ENCODE measurements around the gene LHX4. TPM values are rescaled to one million over a fixed set of nuclear protein-coding genes. Genes with fewer than 3 reads are reported as not detected.

Gene LHX4
- total RNA-seq, 1 donor from 2014 or later, result 0.96 TPM

DNA sequence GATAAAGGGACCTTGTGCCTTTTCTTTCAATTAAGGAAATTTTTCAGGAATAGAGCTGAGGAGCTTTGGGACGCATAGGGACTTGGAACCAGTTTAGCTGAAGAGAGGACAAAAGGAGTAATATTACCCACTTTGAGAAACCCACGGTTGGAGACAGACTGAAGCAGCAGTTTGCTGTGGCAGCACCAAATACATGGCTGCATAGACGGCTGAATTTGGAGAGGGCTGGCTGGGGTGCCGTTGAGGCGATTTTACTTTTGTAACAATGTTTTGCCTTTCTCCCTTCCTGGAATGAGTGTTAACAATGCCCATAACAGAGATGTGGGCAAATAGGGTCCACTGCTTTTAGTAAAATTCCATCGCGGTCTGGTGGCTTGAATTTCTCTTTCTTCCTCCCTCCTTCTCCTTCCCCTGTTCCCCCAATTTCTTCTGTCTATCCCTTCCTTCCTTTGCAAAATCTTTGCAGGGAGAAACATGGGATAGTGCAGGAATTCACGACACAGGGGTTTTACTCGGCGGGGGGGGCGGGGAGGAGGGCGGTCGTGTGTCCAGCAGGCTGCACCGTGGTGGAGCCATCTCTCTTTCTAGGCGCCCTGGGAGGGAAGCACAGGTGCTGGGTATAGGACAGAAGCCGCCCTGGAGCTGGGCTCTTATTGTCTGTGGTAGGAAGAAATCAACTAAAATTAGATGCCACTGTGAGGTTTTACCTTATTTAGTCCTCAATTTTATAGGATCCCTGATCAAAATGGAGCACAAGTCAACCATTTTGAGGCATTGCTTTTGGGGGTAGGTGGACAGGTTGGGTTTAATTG, 6.8 kb downstream of the LHX4 start:
- no peak for DNase-seq (ENCODE audit: low read depth, low spot score)
- Mint-ChIP-seq H3K4me1 (peaks cover 12% of the 10 kb centered on the region), H3K9me3 (no peaks in the 10 kb centered on the region), H3K36me3 (ENCODE audit: low read depth) (no peaks in the 10 kb centered on the region), H3K4me3 (peak overlapping the region; percentile 44), H3K27ac (ENCODE audit: unreplicated experiment) (no peak overlapping the region), H3K27me3 (ENCODE audit: low read depth) (peaks cover 100% of the 10 kb centered on the region)
- TF ChIP-seq, protein P1, sequence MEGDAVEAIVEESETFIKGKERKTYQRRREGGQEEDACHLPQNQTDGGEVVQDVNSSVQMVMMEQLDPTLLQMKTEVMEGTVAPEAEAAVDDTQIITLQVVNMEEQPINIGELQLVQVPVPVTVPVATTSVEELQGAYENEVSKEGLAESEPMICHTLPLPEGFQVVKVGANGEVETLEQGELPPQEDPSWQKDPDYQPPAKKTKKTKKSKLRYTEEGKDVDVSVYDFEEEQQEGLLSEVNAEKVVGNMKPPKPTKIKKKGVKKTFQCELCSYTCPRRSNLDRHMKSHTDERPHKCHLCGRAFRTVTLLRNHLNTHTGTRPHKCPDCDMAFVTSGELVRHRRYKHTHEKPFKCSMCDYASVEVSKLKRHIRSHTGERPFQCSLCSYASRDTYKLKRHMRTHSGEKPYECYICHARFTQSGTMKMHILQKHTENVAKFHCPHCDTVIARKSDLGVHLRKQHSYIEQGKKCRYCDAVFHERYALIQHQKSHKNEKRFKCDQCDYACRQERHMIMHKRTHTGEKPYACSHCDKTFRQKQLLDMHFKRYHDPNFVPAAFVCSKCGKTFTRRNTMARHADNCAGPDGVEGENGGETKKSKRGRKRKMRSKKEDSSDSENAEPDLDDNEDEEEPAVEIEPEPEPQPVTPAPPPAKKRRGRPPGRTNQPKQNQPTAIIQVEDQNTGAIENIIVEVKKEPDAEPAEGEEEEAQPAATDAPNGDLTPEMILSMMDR (conservative IDR thresholded peaks at IDR 0.05), result no peak

DNA sequence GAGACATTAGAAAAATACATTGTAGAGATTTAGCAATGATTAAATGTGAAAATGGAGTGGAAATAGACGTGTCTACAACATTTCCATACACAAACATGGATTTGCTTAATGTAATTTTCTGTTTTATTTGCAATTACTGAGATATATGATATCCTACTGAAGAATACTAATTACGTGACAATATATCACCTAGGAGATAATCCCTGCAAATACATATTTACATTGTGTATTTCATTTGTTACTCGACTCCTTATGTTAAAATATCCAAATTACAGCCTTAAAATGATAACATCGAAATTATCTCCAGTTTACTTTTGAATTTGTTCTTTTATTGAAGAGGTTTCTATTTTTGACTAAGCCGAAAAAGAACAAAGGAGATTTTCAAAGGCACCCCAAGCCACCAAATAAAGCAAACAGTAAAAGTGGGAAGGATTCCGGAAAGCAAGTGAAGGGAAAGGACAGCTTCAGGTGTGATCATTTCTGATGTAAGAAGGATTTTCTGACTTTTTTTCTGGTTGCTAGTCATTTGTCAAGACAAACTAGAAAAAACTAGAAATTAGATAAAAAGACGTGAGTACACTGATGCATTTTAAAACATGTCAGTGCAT, 7.9 kb downstream of the LHX4 start:
- Mint-ChIP-seq H3K27me3 (ENCODE audit: low read depth) (peaks cover 100% of the 10 kb centered on the region), H3K27ac (ENCODE audit: unreplicated experiment) (no peak overlapping the region), H3K36me3 (ENCODE audit: low read depth) (no peaks in the 10 kb centered on the region), H3K9me3 (no peaks in the 10 kb centered on the region), H3K4me1 (peaks cover 9% of the 10 kb centered on the region), H3K4me3 (no peak overlapping the region)
- DNase-seq (ENCODE audit: low read depth, low spot score), result no peak
- TF ChIP-seq, protein P1 (conservative IDR thresholded peaks at IDR 0.05), result no peak

DNA sequence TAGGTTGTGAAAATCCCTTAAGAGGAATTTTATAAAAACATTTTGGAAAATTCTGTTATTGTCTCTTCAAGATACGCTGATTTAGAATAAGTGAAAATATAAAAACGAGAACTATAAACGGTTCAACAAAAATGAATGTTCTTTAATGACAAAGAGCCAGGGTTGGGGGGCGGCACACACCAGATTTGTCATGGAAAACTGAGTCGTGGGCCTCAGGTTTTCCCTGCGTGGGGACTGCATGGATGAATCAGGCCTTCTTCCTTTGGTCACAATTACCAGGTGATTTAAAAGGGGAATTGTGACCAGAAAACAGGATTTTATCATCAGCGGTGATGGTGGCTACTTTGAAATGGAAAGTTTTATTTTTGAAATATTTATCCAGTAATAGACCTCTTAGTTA, 8.6 kb downstream of the LHX4 start:
- H3K9me3 Mint-ChIP-seq, result no peaks in the 10 kb centered on the region
- H3K36me3 Mint-ChIP-seq (ENCODE audit: low read depth), result no peaks in the 10 kb centered on the region
- no peak overlapping the region for H3K27ac Mint-ChIP-seq (ENCODE audit: unreplicated experiment)
- H3K4me3 Mint-ChIP-seq, result no peak overlapping the region
- peaks cover 99% of the 10 kb centered on the region for H3K27me3 Mint-ChIP-seq (ENCODE audit: low read depth)
- peaks cover 9% of the 10 kb centered on the region for H3K4me1 Mint-ChIP-seq
- TF ChIP-seq, protein P1 (conservative IDR thresholded peaks at IDR 0.05), result no peak
- no peak for DNase-seq (ENCODE audit: low read depth, low spot score)

DNA sequence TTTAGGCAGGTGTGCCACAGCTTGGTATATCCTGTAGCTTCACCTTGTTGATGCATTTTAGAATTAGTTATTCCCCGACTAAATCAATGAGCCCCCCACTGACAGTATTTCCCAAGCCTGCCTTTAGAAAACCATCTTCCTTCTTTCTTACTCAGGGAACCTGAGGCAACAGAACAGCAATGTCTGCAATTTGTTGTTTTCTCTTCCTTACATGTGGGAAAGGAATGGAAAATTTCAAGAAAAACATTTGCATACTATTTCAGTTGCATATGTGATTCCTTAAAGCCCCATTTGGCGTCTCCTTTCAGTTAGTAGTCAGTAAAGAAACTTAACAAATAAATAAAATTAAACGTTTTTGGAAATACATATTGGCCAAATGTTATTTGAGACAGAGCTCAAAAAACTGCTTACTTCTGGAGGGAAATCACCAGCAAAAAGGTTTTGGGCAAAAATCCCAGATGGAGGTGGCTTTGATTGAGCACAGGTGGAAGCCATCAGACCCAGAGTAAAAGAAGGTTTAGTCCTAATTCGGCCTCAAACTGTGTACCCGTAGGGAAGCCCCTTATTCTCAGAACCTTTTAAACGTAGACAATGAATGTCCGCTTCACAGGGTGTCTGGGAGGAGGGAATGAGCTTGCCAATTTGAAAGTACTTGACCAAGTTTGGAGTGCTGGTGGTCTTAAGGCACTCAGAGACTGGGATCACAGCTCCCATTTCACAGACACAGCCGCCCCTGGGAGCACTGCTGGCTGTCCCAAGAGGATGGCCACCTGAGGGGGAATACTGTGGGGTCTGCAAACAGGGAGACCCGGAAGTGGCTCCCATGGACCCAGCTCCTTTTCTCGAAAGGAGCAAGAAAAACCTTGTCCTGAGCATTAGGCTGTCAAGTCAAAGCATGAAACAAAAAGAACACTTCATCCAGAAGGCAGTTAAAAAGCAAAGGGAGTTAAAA, 9.4 kb downstream of the LHX4 start:
- Mint-ChIP-seq H3K4me3 (no peak overlapping the region), H3K9me3 (no peaks in the 10 kb centered on the region), H3K4me1 (peaks cover 2% of the 10 kb centered on the region), H3K36me3 (ENCODE audit: low read depth) (no peaks in the 10 kb centered on the region), H3K27ac (ENCODE audit: unreplicated experiment) (no peak overlapping the region), H3K27me3 (ENCODE audit: low read depth) (peaks cover 99% of the 10 kb centered on the region)
- no peak for DNase-seq (ENCODE audit: low read depth, low spot score)
- TF ChIP-seq, protein P1 (conservative IDR thresholded peaks at IDR 0.05), result no peak
